ENCODE data around the gene TMPRSS4. TPM values are rescaled to one million over a fixed set of nuclear protein-coding genes. Genes with fewer than 3 reads are reported as not detected.

The TMPRSS4 gene
- total and polyA plus RNA-seq, 2 donors (not counting 1 experiment from before 2014, with no cell fraction given), result not detected

DNA sequence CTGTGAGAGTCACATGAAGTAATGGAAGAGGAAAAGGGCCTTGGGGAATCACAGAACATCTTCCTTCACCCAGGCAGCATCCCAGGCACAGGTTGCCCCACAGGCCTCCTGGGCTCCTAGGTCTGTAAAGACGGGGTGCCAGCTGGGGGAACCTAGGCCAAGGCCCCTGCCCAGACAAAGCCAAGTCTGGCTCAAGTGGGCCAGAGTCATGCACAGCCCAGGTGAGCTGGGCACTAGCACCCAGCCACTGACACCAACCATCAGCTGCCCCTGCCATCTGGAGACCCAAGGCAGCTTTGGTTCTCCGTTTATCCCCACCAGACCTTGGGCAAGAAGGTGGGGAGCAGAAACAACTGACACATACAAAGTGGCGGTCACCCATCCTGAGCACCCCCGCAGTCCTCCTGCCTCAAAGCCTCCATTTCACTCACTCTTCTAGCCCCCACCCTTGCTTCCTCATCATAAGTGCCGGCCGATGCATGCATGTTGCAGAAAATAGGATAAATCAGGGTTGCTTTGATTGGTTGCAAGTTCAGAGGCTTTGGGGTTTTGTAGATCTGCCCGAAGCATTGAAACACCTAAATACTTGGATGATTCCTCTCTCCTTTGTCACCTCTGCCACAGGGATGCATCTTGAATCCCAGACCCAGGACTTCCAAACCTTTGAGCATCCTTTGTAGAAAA, 26.5 kb upstream of the TMPRSS4 start:
- no peak overlapping the region for H3K27ac ChIP-seq (ENCODE audit: low read length in 2 of 2)

More for the DNA sequence above, 26.5 kb upstream of the TMPRSS4 start:
- no peak overlapping the region for H3K4me3 Mint-ChIP-seq
- no peak for DNase-seq
- intact Hi-C loops (cut with micrococcal nuclease), result no loop called here
- peaks cover 32 to 36% of the 10 kb centered on the region in 2 donors for H3K4me1 ChIP-seq (ENCODE audit: control insufficient read depth in 2 of 2, insufficient read depth in 2 of 2, low read length in 2 of 2)
- ChIA-PET POLR2A (interaction anchor here (0.6 to 3.7 kb wide), 5 partner anchors 41 to 111 kb away, joined by 4 to 54 read pairs (median 23); partner anchors contain the start of gene IL10RA), CTCF (interaction anchor here (1.5 to 13.0 kb wide), 11 partner anchors 8 to 234 kb away, joined by 3 to 495 read pairs (median 72); partner anchors contain the start of genes FXYD2 and IL10RA)
- 100% methylated on average over 3 of the region's 7 CpGs for WGBS (ENCODE audit: insufficient coverage)
- no peak for ATAC-seq (ENCODE audit: low read depth)
- H3K4me2 ChIP-seq (replicated peaks; ENCODE audit: low read depth, low read length, poor library complexity, severe bottlenecking), result no peak overlapping the region
- no peak overlapping the region for H2AFZ ChIP-seq (ENCODE audit: insufficient read depth, low read depth, low read length, poor library complexity, severe bottlenecking)
- no peak overlapping the region for H3K9ac ChIP-seq (ENCODE audit: low read length)
- no peaks in the 10 kb centered on the region for H3K36me3 ChIP-seq (replicated peaks in 1 of 2; ENCODE audit: control extremely low read depth in 1 of 2, control insufficient read depth in 1 of 2, extremely low read depth in 1 of 2, insufficient read depth in 2 of 2, low read length in 1 of 2)
- no peaks in the 10 kb centered on the region for H3K27me3 ChIP-seq (replicated peaks in 1 of 4; ENCODE audit: control extremely low read depth in 1 of 4, control insufficient read depth in 3 of 4, insufficient read depth in 4 of 4, low read length in 3 of 4)
- no peaks in the 10 kb centered on the region for H4K20me1 ChIP-seq (ENCODE audit: control insufficient read depth, insufficient read depth, low read length, poor library complexity, severe bottlenecking)
- no peaks in the 10 kb centered on the region for H3K9me3 ChIP-seq (ENCODE audit: control extremely low read depth in 1 of 3, control insufficient read depth in 2 of 3, insufficient read depth in 1 of 3, low read length in 2 of 3)
- no peaks in the 10 kb centered on the region for H3K9me3 Mint-ChIP-seq (ENCODE audit: insufficient read depth)
- peak overlapping the region; percentile 68 for H3K27ac Mint-ChIP-seq
- no peaks in the 10 kb centered on the region for H3K27me3 Mint-ChIP-seq
- peaks cover 48% of the 10 kb centered on the region for H3K4me1 Mint-ChIP-seq
- H3K79me2 ChIP-seq (ENCODE audit: control insufficient read depth, insufficient read depth, low read length), result no peaks in the 10 kb centered on the region
- TF ChIP-seq EZH2 (IDR thresholded peaks at IDR 0.05; ENCODE audit: borderline replicate concordance, insufficient read depth, low read depth, low read length, poor library complexity, severe bottlenecking), result no peak
- TF ChIP-seq, protein P1, sequence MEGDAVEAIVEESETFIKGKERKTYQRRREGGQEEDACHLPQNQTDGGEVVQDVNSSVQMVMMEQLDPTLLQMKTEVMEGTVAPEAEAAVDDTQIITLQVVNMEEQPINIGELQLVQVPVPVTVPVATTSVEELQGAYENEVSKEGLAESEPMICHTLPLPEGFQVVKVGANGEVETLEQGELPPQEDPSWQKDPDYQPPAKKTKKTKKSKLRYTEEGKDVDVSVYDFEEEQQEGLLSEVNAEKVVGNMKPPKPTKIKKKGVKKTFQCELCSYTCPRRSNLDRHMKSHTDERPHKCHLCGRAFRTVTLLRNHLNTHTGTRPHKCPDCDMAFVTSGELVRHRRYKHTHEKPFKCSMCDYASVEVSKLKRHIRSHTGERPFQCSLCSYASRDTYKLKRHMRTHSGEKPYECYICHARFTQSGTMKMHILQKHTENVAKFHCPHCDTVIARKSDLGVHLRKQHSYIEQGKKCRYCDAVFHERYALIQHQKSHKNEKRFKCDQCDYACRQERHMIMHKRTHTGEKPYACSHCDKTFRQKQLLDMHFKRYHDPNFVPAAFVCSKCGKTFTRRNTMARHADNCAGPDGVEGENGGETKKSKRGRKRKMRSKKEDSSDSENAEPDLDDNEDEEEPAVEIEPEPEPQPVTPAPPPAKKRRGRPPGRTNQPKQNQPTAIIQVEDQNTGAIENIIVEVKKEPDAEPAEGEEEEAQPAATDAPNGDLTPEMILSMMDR (IDR thresholded peaks at IDR 0.05), result no peak
- no peak overlapping the region for H3K4me3 ChIP-seq (ENCODE audit: control extremely low read depth in 1 of 5, extremely low read depth in 1 of 5, insufficient read depth in 1 of 5, low read depth in 2 of 5, low read length in 4 of 5)

All from B cell (primary cell).